Testis (tissue), 2 donors: ENCODE data around the gene SLX4IP.

Source experiments
- CTCF ChIP-seq, 3 experiments: fragments of 450-650 bp in 2 of 3; fragments of 200-600 bp in 1 of 3; sonication (generic) in 1 of 3; IDR thresholded peaks; one replicate each; pipeline ENCODE4 v1.5.1; 2016 to 2019; ENCODE audit warnings: antibody characterized with exemption in 3 of 3, mild to moderate bottlenecking in 2 of 3, moderate library complexity in 1 of 3
- POLR2A ChIP-seq: fragments of 450-650 bp; IDR thresholded peaks from one replicate; pipeline ENCODE4 v1.6.1; 2017; ENCODE audit warnings: antibody characterized with exemption, mild to moderate bottlenecking, moderate library complexity

DNA sequence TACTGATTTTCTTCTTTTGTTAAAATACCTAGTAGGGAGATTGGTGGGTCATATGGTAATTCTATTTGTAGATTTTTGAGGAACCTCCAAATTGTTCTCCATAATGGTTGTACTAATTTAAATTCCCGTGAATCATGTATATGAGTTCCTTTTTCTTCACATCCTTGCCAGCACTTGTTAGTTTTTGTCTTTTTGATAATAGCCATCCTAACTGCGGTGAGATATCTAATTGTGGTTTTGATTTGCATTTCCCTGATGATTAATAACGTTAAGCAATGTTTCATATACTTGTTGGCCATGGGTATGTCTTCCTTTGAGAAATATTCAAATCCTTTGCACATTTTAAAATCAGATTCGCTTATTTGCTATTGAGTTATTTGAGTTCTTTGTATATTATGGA, 127.8 kb downstream of the SLX4IP start:
- TF ChIP-seq CTCF (IDR thresholded peaks at IDR 0.05) (no peak), POLR2A (no peak)
